ENCODE measurements around the gene HIVEP1.

HIVEP1 gene

DNA sequence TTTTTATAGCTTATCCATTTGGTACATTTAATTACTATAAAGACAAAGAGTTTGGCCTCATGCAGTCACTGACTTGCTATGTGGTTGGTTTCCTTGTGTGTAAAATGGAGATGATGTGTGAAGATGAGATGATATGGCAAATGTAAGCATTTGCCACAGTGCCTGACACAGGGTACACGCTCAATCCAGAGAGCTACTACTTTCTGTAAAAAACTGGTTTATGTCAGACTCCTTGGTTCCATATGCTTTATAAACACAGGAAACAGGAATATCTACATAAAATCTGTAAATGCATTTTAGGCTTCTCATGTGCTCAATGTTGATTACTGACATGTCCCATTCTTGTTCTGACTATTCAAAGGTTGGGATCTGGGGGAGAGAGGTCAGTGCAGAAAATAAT, 10.4 kb downstream of the HIVEP1 start:
- DNase-seq: no peak

GRCh38 chr6:12022953-12023388, 10.9 kb downstream of the HIVEP1 start:
- no peak for DNase-seq

DNA sequence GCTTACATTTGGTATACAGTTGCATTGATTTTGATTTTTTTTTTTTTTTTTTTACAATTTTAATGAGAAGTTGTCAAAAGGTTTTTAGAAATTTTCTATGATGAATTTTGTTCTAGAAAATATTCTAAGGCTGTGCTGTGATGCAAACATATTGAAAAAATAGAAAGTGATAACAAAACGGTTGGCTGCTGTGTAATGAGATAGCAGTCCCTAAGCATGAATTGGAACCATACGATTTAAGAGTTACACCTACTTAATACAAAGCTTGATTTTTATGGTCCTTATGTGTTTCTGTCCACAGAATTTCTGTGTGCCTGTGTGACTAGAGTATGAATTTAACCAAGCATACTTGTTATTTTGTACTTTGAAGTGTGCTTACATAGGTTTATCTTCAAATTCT, 12.1 kb downstream of the HIVEP1 start:
- no peak for DNase-seq

DNA sequence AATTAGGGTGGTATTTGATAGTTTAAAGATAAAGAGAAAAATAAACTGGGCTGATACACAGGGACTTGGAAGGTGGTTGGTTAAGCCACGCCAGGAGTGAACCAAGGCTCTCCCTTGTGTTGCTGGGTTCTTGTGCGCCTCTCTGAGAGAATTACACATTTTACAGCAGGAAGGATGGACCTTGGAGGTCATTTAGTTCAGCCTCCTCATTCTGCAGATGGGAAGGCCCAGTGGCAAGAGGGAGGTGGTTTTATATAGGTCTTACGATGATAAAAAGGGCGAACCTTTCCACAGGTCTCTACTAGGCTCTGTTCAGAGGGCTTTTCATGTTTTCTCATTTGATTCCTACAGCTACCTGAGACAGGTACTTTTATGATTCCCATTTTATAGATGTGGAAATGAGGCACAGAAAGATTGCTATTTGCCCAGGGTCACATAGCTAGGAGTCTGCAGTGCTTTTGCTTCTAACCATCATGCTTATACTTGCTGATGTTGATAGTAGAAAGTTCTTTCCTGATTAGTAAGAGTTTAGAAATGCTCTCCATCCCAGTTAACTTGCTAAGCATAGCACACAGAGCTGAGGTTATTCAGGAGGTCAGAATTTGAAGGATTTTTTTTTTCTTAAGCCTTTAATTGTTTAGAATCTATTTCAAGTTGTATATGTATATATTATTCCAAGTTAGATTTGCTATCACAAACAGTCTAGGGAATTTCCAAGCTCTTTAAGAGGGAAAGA, 12.8 kb downstream of the HIVEP1 start:
- DNase-seq: no peak

GRCh38 chr6:12026120-12026519, 14.0 kb downstream of the HIVEP1 start:
- DNase-seq: no peak

DNA sequence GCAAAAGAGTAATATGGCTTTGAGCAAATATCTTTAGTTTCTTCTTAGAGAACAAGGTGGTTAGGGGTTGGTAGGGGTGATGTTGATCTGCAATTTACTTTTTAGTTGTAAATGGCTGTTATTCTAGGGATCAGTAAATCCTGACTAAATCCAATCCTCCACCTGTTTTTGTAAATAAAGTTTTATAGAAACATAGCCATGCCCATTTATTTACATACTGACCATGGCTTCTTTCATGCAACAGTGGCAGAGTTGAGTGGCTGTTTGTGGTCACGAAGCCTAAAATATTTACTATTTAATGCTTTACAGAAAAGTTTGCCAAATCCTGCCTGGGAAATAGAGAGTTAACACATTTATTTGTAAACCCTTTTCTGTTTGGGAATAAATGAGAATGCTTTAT, 14.7 kb downstream of the HIVEP1 start:
- no peak for DNase-seq

GRCh38 chr6:12028213-12028612, 16.1 kb downstream of the HIVEP1 start:
- no peak for DNase-seq

GRCh38 chr6:12029979-12030737, 18.0 kb downstream of the HIVEP1 start:
- DNase-seq: no peak

DNA sequence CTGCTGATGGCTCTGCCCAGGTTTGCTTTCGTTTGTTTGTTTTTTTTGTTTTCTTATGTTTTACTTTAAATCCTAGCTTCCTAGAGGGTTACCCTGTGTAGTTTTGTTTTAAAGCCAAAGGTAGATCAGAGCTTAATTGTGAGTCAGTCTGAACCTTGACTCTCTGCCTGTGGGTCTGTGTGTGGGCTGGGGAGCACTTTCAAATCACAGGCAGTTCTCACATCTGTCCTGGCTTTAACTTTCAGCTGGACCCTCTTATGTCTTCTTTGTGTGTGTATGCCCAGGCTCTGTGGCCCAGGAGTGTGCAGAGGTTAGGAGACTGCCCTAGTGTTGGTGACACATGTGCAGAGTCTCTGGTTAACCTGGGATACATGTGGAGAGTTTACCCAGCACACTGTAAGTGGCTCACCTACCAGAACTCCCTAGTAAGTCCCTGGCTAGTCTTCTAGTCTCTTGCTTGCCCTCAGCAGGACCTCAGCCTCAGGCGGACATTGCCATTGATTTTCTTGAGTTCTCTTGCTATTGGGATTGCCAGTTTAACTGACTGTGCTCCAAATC, 19.0 kb downstream of the HIVEP1 start:
- no peak for DNase-seq

- no peak for DNase-seq
Observed at GRCh38 chr6:12032783-12033573, 20.9 kb downstream of the HIVEP1 start.

- DNase-seq: no peak
Observed at GRCh38 chr6:12033770-12034169, 21.7 kb downstream of the HIVEP1 start.

- no peak for DNase-seq
Observed at GRCh38 chr6:12034349-12034748, 22.2 kb downstream of the HIVEP1 start.

GRCh38 chr6:12034837-12035236, 22.7 kb downstream of the HIVEP1 start:
- DNase-seq: no peak

- no peak for DNase-seq
Observed at GRCh38 chr6:12036766-12037165, 24.7 kb downstream of the HIVEP1 start.

DNA sequence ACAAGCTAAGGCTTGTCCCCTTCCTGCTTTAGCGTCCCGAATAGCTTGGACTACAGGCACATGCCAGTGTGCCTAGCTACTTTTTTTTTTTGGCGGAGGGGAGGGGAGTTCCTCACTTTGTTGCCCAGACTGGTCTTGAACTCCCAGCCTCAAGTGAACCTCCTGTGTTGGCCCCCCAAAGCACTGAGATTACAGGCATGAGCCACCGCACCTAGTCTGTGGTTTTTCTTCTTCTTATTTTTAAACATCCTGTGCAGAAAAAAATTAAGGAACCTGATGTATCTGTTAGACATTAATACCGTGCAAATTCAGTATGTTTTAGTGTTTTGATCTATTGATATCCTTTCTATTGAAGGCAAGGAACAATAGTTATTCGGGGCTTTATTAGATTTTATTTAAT, 25.7 kb downstream of the HIVEP1 start:
- DNase-seq: no peak

DNA sequence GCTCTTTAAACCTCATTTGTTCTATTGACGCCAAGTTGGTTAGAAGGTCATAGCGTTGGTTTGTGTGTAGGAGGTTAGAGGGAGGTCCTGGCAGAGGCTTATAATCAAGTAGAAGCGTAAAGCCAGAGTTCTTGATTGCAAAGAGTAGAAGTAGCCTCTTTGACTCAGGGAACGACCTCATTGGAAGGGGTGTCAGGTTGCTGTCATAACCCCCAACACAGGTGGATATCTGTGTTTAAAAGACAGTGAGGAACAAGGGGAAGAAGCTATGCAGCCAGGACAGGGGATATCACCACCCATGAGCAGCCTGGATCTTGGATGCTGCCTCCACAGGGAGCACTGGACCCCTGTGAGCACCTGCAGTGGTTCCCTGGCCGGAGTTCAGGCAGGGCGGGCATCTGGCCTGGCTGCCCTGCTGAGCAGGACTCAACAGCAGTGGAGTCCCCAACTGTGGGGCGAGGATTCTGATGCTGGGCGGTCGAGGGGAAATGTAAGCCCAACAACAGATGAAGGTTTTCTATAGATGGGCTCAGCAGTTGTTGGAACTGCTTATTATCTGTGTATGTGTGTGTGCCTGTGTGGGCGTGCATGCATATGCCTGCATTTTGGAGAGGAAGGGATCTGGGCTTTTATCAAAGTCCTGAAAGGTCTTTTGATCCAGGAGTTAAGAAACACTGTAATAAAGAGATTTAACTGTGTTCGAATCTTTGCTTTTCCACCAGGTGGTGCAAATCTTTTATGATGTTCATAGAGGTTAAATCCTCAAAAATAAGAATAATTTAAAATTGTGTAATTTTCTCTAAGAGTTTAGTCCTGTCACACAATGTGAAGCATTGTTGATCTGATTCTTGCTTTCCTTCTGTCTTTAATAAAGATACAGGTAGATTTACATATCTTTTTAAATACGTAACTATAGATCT, 27.7 kb downstream of the HIVEP1 start:
- DNase-seq: no peak

GRCh38 chr6:12047304-12047703, 35.2 kb downstream of the HIVEP1 start:
- no peak for DNase-seq

DNA sequence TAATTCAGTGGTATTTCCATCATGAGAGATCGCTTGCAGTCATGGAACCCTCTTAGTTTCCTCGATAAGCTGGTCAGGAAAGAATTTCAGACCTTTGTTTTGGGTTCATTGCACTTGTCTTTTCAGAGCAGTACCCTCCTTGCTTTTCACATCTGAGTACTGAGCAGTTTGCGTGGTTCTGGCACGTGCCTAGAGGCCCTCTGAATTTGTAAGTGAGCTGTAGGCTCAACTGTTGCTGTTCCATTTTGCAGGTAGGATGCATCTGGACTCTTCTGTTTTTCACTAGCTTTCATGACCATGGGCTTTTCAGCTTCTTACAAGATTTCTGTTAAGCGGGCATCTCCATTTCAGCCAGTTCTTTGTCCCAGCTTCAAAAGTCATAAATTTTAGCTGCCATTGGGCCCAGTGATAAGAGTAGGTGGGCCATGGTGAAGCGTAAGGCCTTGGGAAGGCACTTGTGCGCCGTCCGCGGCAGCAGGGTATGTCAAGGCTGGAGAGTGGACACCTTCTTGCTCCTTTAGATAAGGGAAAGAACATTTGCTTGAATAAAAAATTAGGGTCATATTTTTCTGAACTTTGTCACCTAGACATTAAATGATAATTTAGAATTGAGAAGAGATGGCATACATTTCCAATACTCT, 35.8 kb downstream of the HIVEP1 start:
- no peak for DNase-seq

- no peak for DNase-seq
Observed at GRCh38 chr6:12048609-12049008, 36.5 kb downstream of the HIVEP1 start.

DNA sequence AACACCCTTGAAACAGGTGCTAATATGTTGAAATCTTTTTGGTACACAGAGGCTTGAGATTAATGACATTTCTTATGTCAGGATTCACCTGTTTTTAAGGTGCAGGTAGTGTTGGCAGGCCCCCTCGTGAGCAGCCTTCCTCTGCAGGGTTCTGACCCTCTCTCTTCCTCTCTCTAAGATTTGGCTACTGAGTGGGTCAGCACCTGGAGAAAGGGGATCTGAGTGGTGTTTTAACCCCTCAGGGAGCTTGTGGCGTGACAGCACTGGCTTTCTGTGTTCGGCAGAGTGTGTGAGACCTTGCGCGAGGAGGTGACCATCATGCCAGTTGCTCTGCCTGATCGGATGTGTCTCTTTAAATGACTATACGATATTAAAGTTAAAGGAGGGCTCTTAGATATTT, 37.1 kb downstream of the HIVEP1 start:
- DNase-seq: no peak

GRCh38 chr6:12051861-12052368, 39.8 kb downstream of the HIVEP1 start:
- DNase-seq: no peak

All from NK-92 treated with Interleukin-12 subunit alpha and Interleukin-12 subunit beta, amount 100 ng/mL, for 24 hours (cell line).